ENCODE measurements around the gene ILKAP.

The ILKAP gene

DNA sequence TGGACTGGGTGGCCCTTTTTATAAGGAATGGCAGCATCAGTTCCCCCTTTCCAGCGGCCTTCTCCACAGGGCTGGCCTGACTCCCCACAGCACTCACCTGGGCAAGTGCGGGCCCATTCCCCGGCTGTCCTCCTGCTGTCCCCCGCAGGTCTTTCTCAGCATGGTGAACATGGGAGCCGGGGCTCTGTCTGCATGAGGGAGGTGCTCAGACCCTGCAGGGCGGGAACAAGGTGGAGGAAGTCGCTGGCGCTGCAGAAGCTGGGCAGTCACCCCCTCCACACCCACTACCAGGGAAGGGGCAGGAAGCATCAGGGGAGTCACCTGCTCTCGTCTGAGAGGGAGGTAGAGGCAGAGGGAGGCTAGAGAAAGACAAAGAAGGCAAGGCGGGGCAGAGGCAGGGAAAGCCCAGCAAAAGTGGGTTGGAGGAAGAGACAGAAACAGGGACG lies 24.1 kb upstream of the ILKAP start:
- DNase-seq (ENCODE audit: insufficient read length, low spot score) (no peak), FAIRE-seq (no peak)
- TF ChIP-seq PAX5 (IDR thresholded peaks at IDR 0.05; ENCODE audit: insufficient read depth, low read length, severe bottlenecking) (no peak), POLR2AphosphoS5 (IDR thresholded peaks at IDR 0.05; ENCODE audit: low read depth, low read length) (no peak), SPI1 (IDR thresholded peaks at IDR 0.05; ENCODE audit: low read depth, low read length) (no peak), POU2F2 (IDR thresholded peaks at IDR 0.05; ENCODE audit: low read depth, low read length) (no peak), TAF1 (IDR thresholded peaks at IDR 0.05; ENCODE audit: low read depth, low read length) (no peak), POLR2A (IDR thresholded peaks at IDR 0.05; ENCODE audit: low read depth, low read length) (no peak)

DNA sequence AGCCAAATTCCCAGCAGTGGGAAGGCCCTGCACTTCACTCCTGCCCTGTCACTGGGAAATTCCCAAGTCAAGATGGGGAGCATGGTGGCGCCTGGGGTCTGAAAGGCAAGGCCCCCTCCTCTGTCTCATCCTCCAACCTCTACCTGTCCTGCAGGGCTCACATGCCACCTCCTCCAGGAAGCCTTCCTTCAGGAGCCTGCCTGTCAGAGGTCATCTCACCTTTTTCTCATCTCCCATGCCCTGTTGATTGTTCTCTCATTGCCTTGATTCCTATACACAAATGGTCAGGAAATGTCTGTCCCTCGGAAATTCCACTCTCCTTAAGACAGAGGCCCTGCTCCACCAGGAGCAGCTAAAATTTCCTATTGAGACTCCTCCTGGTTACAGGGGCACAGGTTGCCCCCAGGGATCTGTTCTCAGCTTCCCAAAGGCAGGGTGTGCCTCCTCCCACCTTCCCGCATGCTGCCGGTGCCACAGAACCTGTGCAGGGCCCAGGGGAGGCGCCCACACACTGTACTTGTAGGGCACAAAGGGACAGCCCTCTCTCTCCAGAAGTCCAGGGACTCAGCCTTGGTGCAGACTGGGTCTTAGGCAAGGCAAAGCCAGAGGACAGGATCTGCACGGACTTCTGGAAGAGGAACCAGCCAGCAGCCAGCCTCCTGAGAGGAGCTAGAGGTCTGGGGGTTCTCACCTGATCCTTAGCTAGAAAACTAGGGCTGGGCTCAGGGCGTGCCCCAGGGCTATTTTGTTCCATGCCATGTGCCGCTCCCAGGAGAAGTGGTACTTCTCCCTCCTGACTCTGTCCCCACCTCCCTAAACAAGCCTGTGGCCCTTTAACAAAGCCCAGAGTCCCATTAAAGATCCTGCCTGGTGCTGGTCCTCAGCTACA lies 23.4 kb upstream of the ILKAP start:
- DNase-seq (ENCODE audit: insufficient read length, low spot score) = no peak
- TF ChIP-seq POLR2A (IDR thresholded peaks at IDR 0.05; ENCODE audit: low read depth, low read length) (no peak), SPI1 (IDR thresholded peaks at IDR 0.05; ENCODE audit: low read depth, low read length) (no peak), POU2F2 (IDR thresholded peaks at IDR 0.05; ENCODE audit: low read depth, low read length) (no peak), PAX5 (IDR thresholded peaks at IDR 0.05; ENCODE audit: insufficient read depth, low read length, severe bottlenecking) (no peak), POLR2AphosphoS5 (IDR thresholded peaks at IDR 0.05; ENCODE audit: low read depth, low read length) (no peak), TAF1 (IDR thresholded peaks at IDR 0.05; ENCODE audit: low read depth, low read length) (no peak)
- FAIRE-seq = no peak

DNA sequence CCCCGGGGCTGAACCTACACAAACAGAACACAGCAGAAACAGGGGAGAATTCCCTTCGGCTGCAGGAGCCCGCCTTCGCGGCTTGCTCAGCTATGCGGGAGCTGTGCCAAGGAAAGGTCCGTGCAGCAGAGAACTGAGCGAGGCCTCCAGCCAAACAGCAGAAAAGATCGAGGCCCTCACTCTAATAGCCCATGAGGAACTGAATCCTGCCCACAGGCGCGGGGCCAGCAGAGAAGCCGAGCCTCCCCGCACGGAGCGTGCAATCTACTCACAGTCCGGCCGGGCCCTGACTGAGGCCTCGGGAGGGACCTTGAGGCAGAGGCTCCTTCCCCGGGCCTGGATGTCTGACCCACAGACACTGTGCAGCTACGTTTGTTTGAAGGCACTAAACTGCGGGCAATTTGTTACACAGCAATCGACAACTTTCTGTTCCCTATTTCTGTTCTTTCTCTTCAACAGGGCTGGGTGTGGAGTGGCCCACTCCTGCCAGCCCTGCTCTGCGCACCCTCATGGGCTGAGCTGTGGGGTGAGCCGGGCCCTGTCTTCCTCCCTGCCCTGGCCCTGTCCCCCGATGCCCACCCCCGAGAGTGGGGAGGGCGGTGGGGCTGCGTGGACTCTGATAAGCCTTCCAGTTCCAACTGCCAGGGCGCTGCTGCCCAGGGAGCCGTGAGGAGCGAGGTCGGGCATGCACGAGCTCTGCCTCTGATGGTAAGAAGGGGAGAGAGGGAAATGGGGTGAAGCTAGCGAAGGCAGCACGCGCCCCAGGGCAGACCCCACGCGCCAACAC lies 22.6 kb upstream of the ILKAP start:
- FAIRE-seq (no peak), DNase-seq (ENCODE audit: insufficient read length, low spot score) (no peak)
- TF ChIP-seq POLR2AphosphoS5 (IDR thresholded peaks at IDR 0.05; ENCODE audit: low read depth, low read length) = no peak
- TF ChIP-seq SPI1 (IDR thresholded peaks at IDR 0.05; ENCODE audit: low read depth, low read length) = peak; percentile 58
- TF ChIP-seq POLR2A (IDR thresholded peaks at IDR 0.05; ENCODE audit: low read depth, low read length) = no peak

DNA sequence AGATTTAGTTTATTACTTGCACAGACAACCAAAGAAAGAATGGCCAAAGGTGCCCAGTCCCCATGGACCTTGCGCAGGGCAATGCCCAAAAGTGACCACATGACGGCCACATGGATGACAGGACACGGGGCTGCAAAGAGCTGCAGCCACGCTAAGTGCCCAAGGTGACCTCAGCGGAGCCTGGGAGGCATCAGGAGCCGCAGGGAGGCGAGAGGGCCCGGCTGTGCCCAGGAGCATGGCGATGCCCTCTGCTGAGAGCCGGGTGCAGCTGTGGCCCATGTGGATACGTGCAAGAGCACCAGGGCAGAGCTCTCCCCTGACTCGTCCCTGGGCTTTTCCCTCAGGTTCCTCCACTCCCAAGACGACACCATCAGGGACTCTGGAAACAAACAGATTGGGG lies 21.6 kb upstream of the ILKAP start:
- no peak for DNase-seq (ENCODE audit: insufficient read length, low spot score)
- TF ChIP-seq PAX5 (IDR thresholded peaks at IDR 0.05; ENCODE audit: insufficient read depth, low read length, severe bottlenecking) (no peak), POU2F2 (IDR thresholded peaks at IDR 0.05; ENCODE audit: low read depth, low read length) (no peak), POLR2AphosphoS5 (IDR thresholded peaks at IDR 0.05; ENCODE audit: low read depth, low read length) (no peak), TAF1 (IDR thresholded peaks at IDR 0.05; ENCODE audit: low read depth, low read length) (no peak), POLR2A (IDR thresholded peaks at IDR 0.05; ENCODE audit: low read depth, low read length) (no peak), SPI1 (IDR thresholded peaks at IDR 0.05; ENCODE audit: low read depth, low read length) (no peak)
- no peak for FAIRE-seq

DNA sequence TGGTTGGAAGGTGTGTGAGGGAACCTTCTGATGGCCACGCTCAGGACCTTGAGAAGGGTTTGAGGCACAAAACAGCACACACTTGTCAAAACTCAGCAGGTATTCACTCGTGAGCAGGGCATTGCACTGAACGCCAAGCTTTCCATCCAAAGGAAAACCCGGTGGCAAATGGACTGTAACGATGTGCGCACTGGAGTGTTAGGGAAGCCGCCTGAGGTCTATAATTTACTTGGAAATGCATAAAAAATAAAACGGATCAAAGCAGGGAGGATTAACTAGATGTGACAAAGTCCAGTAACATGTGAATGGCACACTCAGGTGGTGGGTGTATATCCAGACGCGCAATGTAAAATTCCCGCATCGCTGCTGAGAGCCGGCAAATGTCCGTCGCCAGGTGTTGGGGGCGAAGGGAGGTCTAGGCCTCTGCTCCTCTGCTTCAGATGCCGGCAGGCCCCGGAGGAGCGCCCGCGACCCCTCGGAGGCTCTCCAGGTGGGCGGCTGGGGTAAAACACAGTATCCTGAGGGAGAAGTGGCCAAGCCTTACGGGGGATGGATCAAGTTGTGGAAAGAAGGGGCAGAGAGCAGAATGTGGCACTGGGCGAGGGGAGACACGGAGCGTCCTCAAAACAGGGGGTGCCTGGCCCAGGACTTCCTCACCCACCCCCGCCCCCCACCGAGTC lies 21.0 kb upstream of the ILKAP start:
- no peak for DNase-seq (ENCODE audit: insufficient read length, low spot score)
- TF ChIP-seq PAX5 (IDR thresholded peaks at IDR 0.05; ENCODE audit: insufficient read depth, low read length, severe bottlenecking) = no peak
- no peak for TF ChIP-seq POLR2AphosphoS5 (IDR thresholded peaks at IDR 0.05; ENCODE audit: low read depth, low read length)
- TF ChIP-seq SPI1 (IDR thresholded peaks at IDR 0.05; ENCODE audit: low read depth, low read length) = no peak
- TF ChIP-seq POU2F2 (IDR thresholded peaks at IDR 0.05; ENCODE audit: low read depth, low read length) = no peak
- no peak for TF ChIP-seq POLR2A (IDR thresholded peaks at IDR 0.05; ENCODE audit: low read depth, low read length)
- TF ChIP-seq TAF1 (IDR thresholded peaks at IDR 0.05; ENCODE audit: low read depth, low read length) = no peak
- no peak for FAIRE-seq

DNA sequence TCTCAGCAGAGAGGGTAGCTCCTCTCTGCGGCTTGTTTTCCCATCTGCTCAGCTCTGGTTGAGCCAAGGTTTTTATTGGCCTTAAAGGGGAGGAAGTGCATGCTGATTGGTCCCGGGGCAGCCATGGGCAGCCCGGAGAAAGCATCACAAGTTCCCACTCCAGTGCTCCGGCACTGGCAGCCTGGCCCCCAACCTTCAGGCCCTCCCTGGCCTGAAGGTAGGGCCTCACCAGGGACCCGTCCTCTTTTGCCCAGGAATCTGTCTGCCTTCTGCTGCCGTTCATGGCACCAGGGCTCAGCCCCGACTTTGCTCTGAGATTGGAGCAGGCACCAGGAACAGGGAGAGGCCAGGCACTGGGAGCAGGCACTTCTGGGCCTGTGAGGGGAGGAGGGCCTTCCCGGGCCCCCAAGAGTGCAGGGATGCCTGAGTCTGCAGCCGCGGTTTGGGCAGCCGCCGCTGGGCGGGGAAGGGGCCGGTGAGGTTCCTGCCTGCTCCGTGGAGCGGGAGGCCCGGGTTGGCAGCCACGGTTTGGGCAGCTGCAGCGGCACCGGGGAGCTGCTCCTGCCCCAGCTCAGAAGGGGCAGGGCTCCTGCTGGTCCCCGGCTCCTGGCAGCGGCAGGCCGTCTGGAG lies 17.5 kb upstream of the ILKAP start:
- TF ChIP-seq TAF1 (IDR thresholded peaks at IDR 0.05; ENCODE audit: low read depth, low read length) (no peak), POLR2AphosphoS5 (IDR thresholded peaks at IDR 0.05; ENCODE audit: low read depth, low read length) (no peak), POU2F2 (IDR thresholded peaks at IDR 0.05; ENCODE audit: low read depth, low read length) (no peak), POLR2A (IDR thresholded peaks at IDR 0.05; ENCODE audit: low read depth, low read length) (no peak), SPI1 (IDR thresholded peaks at IDR 0.05; ENCODE audit: low read depth, low read length) (peak; percentile 57; the same call in 1 of the 2 replicates)
- DNase-seq (ENCODE audit: insufficient read length, low spot score) (no peak), FAIRE-seq (peak; percentile 20)

DNA sequence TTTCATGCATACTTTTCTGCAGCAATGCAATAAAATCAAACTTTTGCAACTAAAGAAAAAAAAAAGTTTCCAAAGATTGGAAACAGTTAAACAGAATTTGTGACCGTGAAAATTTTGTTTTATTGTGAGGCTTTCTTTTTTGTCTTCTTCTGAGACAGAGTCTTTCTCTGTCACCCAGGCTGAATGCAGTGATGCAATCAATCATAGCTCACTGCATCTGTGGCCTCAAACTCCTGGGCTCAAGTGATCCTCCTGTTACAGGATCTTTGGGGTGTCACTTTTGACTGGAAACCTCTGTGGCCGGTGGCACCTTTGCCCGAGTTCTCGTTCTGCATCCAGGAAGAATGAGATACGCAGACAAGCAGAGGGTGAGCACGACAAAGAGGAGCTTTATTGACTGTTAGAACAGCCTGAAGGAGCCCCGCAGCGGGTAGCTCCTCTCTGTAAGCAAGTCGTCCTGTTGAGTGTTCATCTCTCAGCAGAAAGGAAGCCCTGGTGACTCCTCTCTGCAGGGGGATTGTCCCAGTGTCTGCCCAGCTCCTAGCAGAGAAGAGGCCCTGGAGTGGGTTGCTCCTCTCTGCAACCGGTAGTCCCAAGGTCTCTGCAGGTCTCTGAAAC lies 16.9 kb upstream of the ILKAP start:
- no peak for FAIRE-seq
- no peak for DNase-seq (ENCODE audit: insufficient read length, low spot score)
- TF ChIP-seq POLR2A (IDR thresholded peaks at IDR 0.05; ENCODE audit: low read depth, low read length) (no peak), POLR2AphosphoS5 (IDR thresholded peaks at IDR 0.05; ENCODE audit: low read depth, low read length) (no peak), SPI1 (IDR thresholded peaks at IDR 0.05; ENCODE audit: low read depth, low read length) (no peak), POU2F2 (IDR thresholded peaks at IDR 0.05; ENCODE audit: low read depth, low read length) (no peak), PAX5 (IDR thresholded peaks at IDR 0.05; ENCODE audit: insufficient read depth, low read length, severe bottlenecking) (no peak), TAF1 (IDR thresholded peaks at IDR 0.05; ENCODE audit: low read depth, low read length) (no peak)

DNA sequence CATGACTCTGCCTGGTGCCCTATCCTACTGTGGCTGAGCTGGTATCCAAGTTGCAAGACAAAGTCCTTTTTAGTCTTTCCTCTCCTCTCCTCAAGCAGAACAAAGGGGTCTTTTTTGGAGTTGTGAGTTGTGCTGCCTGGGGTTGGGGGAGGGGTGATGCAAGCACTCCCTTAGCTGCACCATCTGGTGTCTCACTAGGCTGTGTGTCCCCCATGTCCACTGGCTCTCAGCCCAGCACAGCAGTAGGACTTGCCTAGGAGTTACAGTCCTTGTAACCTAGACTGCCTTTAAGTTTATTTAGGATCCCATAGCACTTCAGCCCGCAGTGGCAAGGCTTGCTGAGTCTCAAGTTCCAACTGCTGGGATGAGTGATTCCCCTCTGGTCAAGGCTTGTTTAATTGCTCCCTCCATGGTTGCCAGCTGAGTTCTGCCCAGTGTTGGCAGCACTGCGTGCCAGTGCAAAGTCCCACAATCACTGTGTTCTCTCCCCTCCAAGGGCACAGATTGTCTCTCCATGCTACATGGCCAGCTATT lies 13.2 kb upstream of the ILKAP start:
- no peak for DNase-seq (ENCODE audit: insufficient read length, low spot score)
- FAIRE-seq = no peak
- TF ChIP-seq TAF1 (IDR thresholded peaks at IDR 0.05; ENCODE audit: low read depth, low read length) (no peak), POLR2AphosphoS5 (IDR thresholded peaks at IDR 0.05; ENCODE audit: low read depth, low read length) (no peak), PAX5 (IDR thresholded peaks at IDR 0.05; ENCODE audit: insufficient read depth, low read length, severe bottlenecking) (no peak), POLR2A (IDR thresholded peaks at IDR 0.05; ENCODE audit: low read depth, low read length) (no peak), SPI1 (IDR thresholded peaks at IDR 0.05; ENCODE audit: low read depth, low read length) (no peak), POU2F2 (IDR thresholded peaks at IDR 0.05; ENCODE audit: low read depth, low read length) (no peak)
